ENCODE results near the gene RHOBTB3.

- TF ChIP-seq CTCF (IDR thresholded peaks at IDR 0.05) (no peak), POLR2A (IDR thresholded peaks at IDR 0.05) (no peak)
Measured at GRCh38 chr5:95812074-95812471, 80.9 kb downstream of the RHOBTB3 start.
